Mucosa of rectum (tissue), 2 donors: ENCODE measurements around the gene GPR150.

ENCODE experiments used
- H3K27ac ChIP-seq, 2 donors: one replicate each; pipeline ENCODE4 v1.7.0; 2013; ENCODE audit warnings: inconsistent platforms in 2 of 2, low read depth in 2 of 2, low read length in 2 of 2
- H3K27me3 ChIP-seq, 2 donors: one replicate each; pipeline ENCODE4 v1.7.0; 2013; ENCODE audit warnings: low read length in 2 of 2; ENCODE audit not compliant: control insufficient read depth in 2 of 2, insufficient read depth in 2 of 2
- H3K36me3 ChIP-seq, 2 donors: one replicate each; pipeline ENCODE4 v1.7.0; 2013; ENCODE audit warnings: low read length in 2 of 2; ENCODE audit not compliant: control insufficient read depth in 2 of 2, insufficient read depth in 2 of 2
- H3K4me1 ChIP-seq, 2 donors: one replicate each; pipeline ENCODE4 v1.7.0; 2013; ENCODE audit warnings: low read length in 2 of 2, mild to moderate bottlenecking in 1 of 2; ENCODE audit not compliant: control insufficient read depth in 2 of 2, insufficient read depth in 2 of 2
- H3K4me3 ChIP-seq, 2 donors: one replicate each; pipeline ENCODE4 v1.7.0; 2013; ENCODE audit warnings: low read length in 2 of 2
- H3K9ac ChIP-seq, 2 donors: one replicate each; pipeline ENCODE4 v1.7.0; 2013; ENCODE audit warnings: low read length in 2 of 2, low read depth in 1 of 2, mild to moderate bottlenecking in 1 of 2
- H3K9me3 ChIP-seq, 2 donors: one replicate each; pipeline ENCODE4 v1.7.0; 2013; ENCODE audit warnings: low read length in 2 of 2; ENCODE audit not compliant: control insufficient read depth in 2 of 2
- donor health status: healthy.
- donor health status: Normal muscosa, but diverticular disease.

The GPR150 gene

GRCh38 chr5:95647886-95648860 is 28.3 kb downstream of the GPR150 start:
- Histone ChIP-seq H3K36me3 (no peaks in the 10 kb centered on the region), H3K27me3 (no peaks in the 10 kb centered on the region), H3K9me3 (no peaks in the 10 kb centered on the region), H3K4me1 (peaks cover 12 to 13% of the 10 kb centered on the region in 2 donors), H3K4me3 (peak overlapping the region; percentile 70 to 85), H3K9ac (peak overlapping the region in 1 of 2 donors; percentile 78), H3K27ac (peak overlapping the region; percentile 94 to 95)

- no peak overlapping the region for H3K9ac ChIP-seq
- H3K36me3 ChIP-seq: no peaks in the 10 kb centered on the region
- H3K27ac ChIP-seq: no peak overlapping the region
- H3K4me3 ChIP-seq: no peak overlapping the region
- peaks cover 12 to 13% of the 10 kb centered on the region in 2 donors for H3K4me1 ChIP-seq
- no peaks in the 10 kb centered on the region for H3K27me3 ChIP-seq
- no peaks in the 10 kb centered on the region for H3K9me3 ChIP-seq
These were observed 29.4 kb downstream of the GPR150 start for GRCh38 chr5:95649274-95649673.

- Histone ChIP-seq H3K9me3 (no peaks in the 10 kb centered on the region), H3K27me3 (no peaks in the 10 kb centered on the region), H3K9ac (no peak overlapping the region), H3K4me1 (peaks cover 10 to 13% of the 10 kb centered on the region in 2 donors), H3K4me3 (no peak overlapping the region), H3K27ac (no peak overlapping the region), H3K36me3 (no peaks in the 10 kb centered on the region)
These were observed 30.1 kb downstream of the GPR150 start for GRCh38 chr5:95649842-95650620.

GRCh38 chr5:95652849-95653248 is 33.0 kb downstream of the GPR150 start:
- H3K9ac ChIP-seq: no peak overlapping the region
- no peak overlapping the region for H3K4me3 ChIP-seq
- H3K27ac ChIP-seq: no peak overlapping the region
- peaks cover under 1 to 3% of the 10 kb centered on the region in 2 donors for H3K4me1 ChIP-seq
- no peaks in the 10 kb centered on the region for H3K9me3 ChIP-seq
- no peaks in the 10 kb centered on the region for H3K27me3 ChIP-seq
- H3K36me3 ChIP-seq: no peaks in the 10 kb centered on the region

GRCh38 chr5:95654196-95654595 is 34.3 kb downstream of the GPR150 start:
- Histone ChIP-seq H3K27me3 (no peaks in the 10 kb centered on the region), H3K9me3 (no peaks in the 10 kb centered on the region), H3K27ac (no peak overlapping the region), H3K4me3 (no peak overlapping the region), H3K9ac (no peak overlapping the region), H3K36me3 (no peaks in the 10 kb centered on the region), H3K4me1 (no peaks in the 10 kb centered on the region)

- Histone ChIP-seq H3K9me3 (no peaks in the 10 kb centered on the region), H3K36me3 (no peaks in the 10 kb centered on the region), H3K4me3 (no peak overlapping the region), H3K4me1 (no peaks in the 10 kb centered on the region), H3K27ac (no peak overlapping the region), H3K9ac (no peak overlapping the region), H3K27me3 (no peaks in the 10 kb centered on the region)
These were observed 35.7 kb downstream of the GPR150 start for GRCh38 chr5:95655575-95655974.

GRCh38 chr5:95660060-95660459 is 40.2 kb downstream of the GPR150 start:
- Histone ChIP-seq H3K9me3 (no peaks in the 10 kb centered on the region), H3K9ac (no peak overlapping the region), H3K4me3 (no peak overlapping the region), H3K36me3 (no peaks in the 10 kb centered on the region), H3K27me3 (no peaks in the 10 kb centered on the region), H3K27ac (no peak overlapping the region), H3K4me1 (peaks cover 0 to 4% of the 10 kb centered on the region in 2 donors)

- Histone ChIP-seq H3K9me3 (no peaks in the 10 kb centered on the region), H3K9ac (no peak overlapping the region), H3K4me1 (peaks cover 0 to 4% of the 10 kb centered on the region in 2 donors), H3K27ac (no peak overlapping the region), H3K36me3 (no peaks in the 10 kb centered on the region), H3K4me3 (no peak overlapping the region), H3K27me3 (no peaks in the 10 kb centered on the region)
These were observed 43.1 kb downstream of the GPR150 start for GRCh38 chr5:95662946-95663345.

- H3K9me3 ChIP-seq: no peaks in the 10 kb centered on the region
- H3K9ac ChIP-seq: peak overlapping the region in 1 of 2 donors; percentile 12
- H3K27ac ChIP-seq: no peak overlapping the region
These were observed 44.4 kb downstream of the GPR150 start for GRCh38 chr5:95664204-95664786.

More at GRCh38 chr5:95664204-95664786, 44.4 kb downstream of the GPR150 start:
- no peak overlapping the region for H3K4me3 ChIP-seq
- no peaks in the 10 kb centered on the region for H3K27me3 ChIP-seq
- no peaks in the 10 kb centered on the region for H3K36me3 ChIP-seq
- H3K4me1 ChIP-seq: peaks cover 0 to 4% of the 10 kb centered on the region in 2 donors
